Right atrium auricular region (tissue), 2 donors: Measurements from ENCODE around the gene USO1. TPM values are rescaled to one million over a fixed set of nuclear protein-coding genes. Genes with fewer than 3 reads are reported as not detected.

Experiments used
- DNase-seq: peaks from one replicate; pipeline ENCODE4 v3.0.0-alpha.2; 2019; ENCODE audit warnings: low spot score
- H3K27ac ChIP-seq, 2 donors: fragments of 200-600 bp; sonication (generic); 1 replicate in 1 of 2; 2 replicates in 1 of 2; pipeline ENCODE4 v1.5.1; 2016 to 2019
- H3K27me3 ChIP-seq, 2 donors: fragments of 200-600 bp; sonication (generic); one replicate each; pipeline versions ENCODE4 v1.5.1 to v1.6.0; 2017 to 2019
- H3K36me3 ChIP-seq: fragments of 200-600 bp; sonication (generic); one replicate; pipeline ENCODE4 v1.5.1; 2016
- H3K4me1 ChIP-seq, 2 donors: fragments of 200-600 bp; sonication (generic); one replicate each; pipeline versions ENCODE4 v1.5.1 to v1.6.0; 2017 to 2019
- H3K4me3 ChIP-seq, 2 donors: fragments of 200-600 bp; sonication (generic); 1 replicate in 1 of 2; 2 replicates in 1 of 2; pipeline ENCODE4 v1.5.1; 2017 to 2019; ENCODE audit warnings: mild to moderate bottlenecking in 1 of 2, moderate library complexity in 1 of 2
- H3K9me3 ChIP-seq, 2 donors: fragments of 200-600 bp; sonication (generic); one replicate each; pipeline ENCODE4 v1.5.1; 2019
- CTCF ChIP-seq, 2 donors: fragments of 200-600 bp; sonication (generic); IDR thresholded peaks; one replicate each; pipeline ENCODE4 v1.5.1; 2019; ENCODE audit warnings: antibody characterized with exemption in 2 of 2
- total RNA-seq, 2 donors: library from RNA; depleted of rRNA; stranded (reverse); fragments of >200 nt; gene quantifications; one replicate each; pipeline ENCODE4 v1.1.0, GENCODE V29; 2016

The USO1 gene
- 10 to 100 TPM; 76.4 to 87.2 TPM for total RNA-seq

DNA sequence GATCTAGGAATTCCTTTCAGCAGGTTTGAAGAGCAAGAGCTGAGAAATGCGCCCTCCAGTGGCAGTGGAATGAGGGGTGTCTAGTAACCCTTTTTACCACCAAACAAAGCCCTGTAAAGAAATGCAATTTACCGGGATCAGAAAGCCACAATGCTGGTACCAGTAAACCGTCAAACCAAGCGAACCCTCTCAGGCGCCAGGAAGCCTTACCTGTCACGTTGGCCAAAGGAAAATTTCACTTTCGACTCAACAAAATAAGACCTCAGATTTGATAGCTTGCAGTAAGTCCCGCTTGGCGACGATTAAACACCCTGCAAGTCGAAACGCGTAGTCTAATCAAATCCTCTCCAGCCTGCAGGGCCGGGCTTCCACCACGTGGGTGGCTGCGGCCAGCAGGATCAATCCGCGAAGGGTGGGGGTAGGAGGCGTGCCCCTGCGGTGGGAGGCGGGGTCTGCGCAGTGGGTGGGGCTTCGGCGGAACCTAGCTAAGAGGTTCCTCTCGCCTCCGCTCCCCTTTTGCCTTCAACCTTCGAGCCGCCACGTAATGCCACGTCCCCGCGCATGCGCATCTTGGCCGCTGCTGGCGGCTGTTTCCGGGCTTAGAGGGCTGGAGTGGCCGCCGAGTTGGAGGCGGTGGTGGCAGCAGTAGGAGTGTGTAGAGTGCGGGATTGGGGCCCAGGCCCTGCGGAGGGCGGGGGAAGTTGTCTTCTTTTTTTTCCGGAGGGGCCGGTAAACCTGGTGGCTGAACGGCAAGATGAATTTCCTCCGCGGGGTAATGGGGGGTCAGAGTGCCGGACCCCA is at the start of gene USO1:
Gene USO1 (plus strand): TSS at position 512 of the 801 bp plus-strand sequence. CDS start 243 bp downstream, at position 755.
- peak; percentile 29 to 81 for TF ChIP-seq CTCF (IDR thresholded peaks at IDR 0.05)
- Histone ChIP-seq H3K36me3 (no peaks in the 10 kb centered on the region), H3K4me1 (peaks cover 0 to 50% of the 10 kb centered on the region in 2 donors), H3K27ac (peak within 1 kb of the TSS; percentile 97 to 98), H3K27me3 (no peaks in the 10 kb centered on the region), H3K9me3 (no peaks in the 10 kb centered on the region), H3K4me3 (peak within 1 kb of the TSS; percentile 84 to 92)
- peak; percentile 98 for DNase-seq

GRCh38 chr4:75675004-75675531 is 49.3 kb upstream of the USO1 start:
- Histone ChIP-seq H3K27ac (no peak overlapping the region), H3K27me3 (no peaks in the 10 kb centered on the region), H3K4me1 (peaks cover 0 to 24% of the 10 kb centered on the region in 2 donors), H3K9me3 (no peaks in the 10 kb centered on the region), H3K36me3 (no peaks in the 10 kb centered on the region), H3K4me3 (no peak overlapping the region)
- no peak for DNase-seq
- no peak for TF ChIP-seq CTCF (IDR thresholded peaks at IDR 0.05)

DNA sequence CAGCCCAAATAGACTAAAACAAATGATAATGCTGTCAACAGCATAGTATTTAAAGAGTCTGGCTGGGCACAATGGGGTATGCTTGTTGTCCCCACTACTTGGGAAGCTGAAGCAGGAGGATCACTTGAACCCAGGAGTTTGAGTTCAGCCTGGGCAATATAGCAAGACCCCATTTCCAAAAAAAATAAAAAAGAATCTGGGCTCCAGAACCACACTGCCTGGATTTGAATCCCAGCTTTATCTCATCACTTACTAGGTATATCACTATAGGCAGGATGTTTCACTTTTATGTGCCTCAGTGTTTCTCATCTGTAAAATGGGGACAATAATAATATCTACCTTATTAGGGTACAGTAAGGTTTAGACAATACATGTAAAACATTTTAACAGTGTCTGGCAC is 45.9 kb upstream of the USO1 start:
- no peaks in the 10 kb centered on the region for H3K9me3 ChIP-seq
- peaks cover 0 to 7% of the 10 kb centered on the region in 2 donors for H3K4me1 ChIP-seq
- H3K27ac ChIP-seq, result no peak overlapping the region
- no peaks in the 10 kb centered on the region for H3K36me3 ChIP-seq
- H3K4me3 ChIP-seq, result no peak overlapping the region
- no peaks in the 10 kb centered on the region for H3K27me3 ChIP-seq
- no peak for TF ChIP-seq CTCF (IDR thresholded peaks at IDR 0.05)
- no peak for DNase-seq

GRCh38 chr4:75678965-75679364 is 45.4 kb upstream of the USO1 start:
- Histone ChIP-seq H3K27ac (no peak overlapping the region), H3K9me3 (no peaks in the 10 kb centered on the region), H3K4me3 (no peak overlapping the region), H3K27me3 (no peaks in the 10 kb centered on the region), H3K4me1 (peaks cover 0 to 4% of the 10 kb centered on the region in 2 donors), H3K36me3 (no peaks in the 10 kb centered on the region)
- TF ChIP-seq CTCF (IDR thresholded peaks at IDR 0.05), result no peak
- DNase-seq, result no peak

GRCh38 chr4:75679876-75680575 is 44.4 kb upstream of the USO1 start:
- no peak for DNase-seq
- no peak for TF ChIP-seq CTCF (IDR thresholded peaks at IDR 0.05)
- no peaks in the 10 kb centered on the region for H3K27me3 ChIP-seq
- no peaks in the 10 kb centered on the region for H3K36me3 ChIP-seq
- H3K4me1 ChIP-seq, result no peaks in the 10 kb centered on the region
- no peak overlapping the region for H3K27ac ChIP-seq
- no peaks in the 10 kb centered on the region for H3K9me3 ChIP-seq
- H3K4me3 ChIP-seq, result no peak overlapping the region
